Parathyroid adenoma (tissue), 2 donors: ENCODE measurements around the gene MATK.

Experiments
- H2AFZ ChIP-seq: fragments of 300-600 bp; sonication (generic); one replicate; pipeline ENCODE4 v1.7.0; 2017; ENCODE audit warnings: antibody characterized with exemption, mild to moderate bottlenecking
- H3K27ac ChIP-seq: fragments of 300-600 bp; sonication (generic); one replicate; pipeline ENCODE4 v1.7.0; 2017
- H3K27me3 ChIP-seq: fragments of 300-600 bp; sonication (generic); one replicate; pipeline ENCODE4 v1.7.0; 2017; ENCODE audit warnings: low read length; ENCODE audit not compliant: control insufficient read depth, insufficient read depth
- H3K36me3 ChIP-seq: fragments of 300-600 bp; sonication (generic); one replicate; pipeline ENCODE4 v1.7.0; 2017; ENCODE audit warnings: low read length; ENCODE audit not compliant: control insufficient read depth, insufficient read depth
- H3K4me1 ChIP-seq: fragments of 300-600 bp; sonication (generic); one replicate; pipeline ENCODE4 v1.7.0; 2017; ENCODE audit warnings: control low read depth
- H3K4me2 ChIP-seq: fragments of 300-600 bp; sonication (generic); one replicate; pipeline ENCODE4 v1.7.0; 2017; ENCODE audit warnings: low read length
- H3K4me3 ChIP-seq: fragments of 300-600 bp; sonication (generic); one replicate; pipeline ENCODE4 v1.7.0; 2017; ENCODE audit warnings: low read depth, low read length
- H3K79me2 ChIP-seq: fragments of 300-600 bp; sonication (generic); one replicate; pipeline ENCODE4 v1.7.0; 2017; ENCODE audit warnings: control low read depth
- H3K9ac ChIP-seq: fragments of 300-600 bp; sonication (generic); one replicate; pipeline ENCODE4 v1.7.0; 2017; ENCODE audit warnings: mild to moderate bottlenecking
- H3K9me3 ChIP-seq: fragments of 300-600 bp; sonication (generic); one replicate; pipeline ENCODE4 v1.7.0; 2017; ENCODE audit warnings: low read length; ENCODE audit not compliant: control insufficient read depth
- TF ChIP-seq, protein P1 (sequence below): fragments of 300-600 bp; sonication (generic); IDR thresholded peaks from one replicate; pipeline ENCODE4 v1.7.0; 2017; ENCODE audit warnings: antibody characterized with exemption, mild to moderate bottlenecking
- donor health status: primary hyperparathyroidism.

MATK gene

DNA sequence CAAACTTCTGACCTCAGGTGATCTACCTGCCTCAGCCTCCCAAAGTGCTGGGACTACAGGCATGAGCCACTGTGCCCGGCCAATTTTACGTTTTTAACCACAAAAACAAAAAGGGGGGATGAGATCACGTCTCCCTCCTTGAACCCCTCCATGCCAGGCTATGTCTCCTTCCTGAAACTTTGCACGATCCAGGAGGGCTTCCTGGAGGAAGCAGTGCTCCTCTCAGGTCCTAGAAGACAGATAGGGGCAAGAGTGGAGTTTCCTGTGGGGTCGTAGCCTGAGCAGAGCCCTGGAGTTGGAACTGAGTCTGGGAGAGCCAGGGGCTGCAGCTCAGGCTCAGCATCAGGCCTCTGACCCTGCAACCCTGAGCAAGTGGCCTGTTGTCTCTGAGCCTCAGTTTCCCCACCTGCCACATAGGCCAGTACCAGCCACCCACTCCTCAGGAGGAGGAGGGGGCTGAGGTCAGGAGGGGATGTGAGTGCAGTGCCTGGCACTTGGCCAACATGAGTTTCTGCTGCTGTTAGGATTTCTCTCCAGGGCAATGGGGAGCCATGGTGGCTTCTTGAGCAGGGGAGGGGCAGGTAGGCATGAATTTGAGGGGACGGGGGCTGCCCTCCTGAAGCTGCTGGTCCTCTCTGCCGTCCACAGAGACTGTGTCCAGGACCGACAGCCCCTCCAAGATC, 40.7 kb downstream of the MATK start:
- Histone ChIP-seq H3K4me2 (no peak overlapping the region), H3K27me3 (no peaks in the 10 kb centered on the region), H3K36me3 (no peaks in the 10 kb centered on the region), H3K27ac (no peak overlapping the region), H3K9me3 (no peaks in the 10 kb centered on the region), H3K9ac (no peak overlapping the region), H3K4me3 (no peak overlapping the region), H2AFZ (no peak overlapping the region), H3K79me2 (no peaks in the 10 kb centered on the region), H3K4me1 (no peaks in the 10 kb centered on the region)
- TF ChIP-seq, protein P1, sequence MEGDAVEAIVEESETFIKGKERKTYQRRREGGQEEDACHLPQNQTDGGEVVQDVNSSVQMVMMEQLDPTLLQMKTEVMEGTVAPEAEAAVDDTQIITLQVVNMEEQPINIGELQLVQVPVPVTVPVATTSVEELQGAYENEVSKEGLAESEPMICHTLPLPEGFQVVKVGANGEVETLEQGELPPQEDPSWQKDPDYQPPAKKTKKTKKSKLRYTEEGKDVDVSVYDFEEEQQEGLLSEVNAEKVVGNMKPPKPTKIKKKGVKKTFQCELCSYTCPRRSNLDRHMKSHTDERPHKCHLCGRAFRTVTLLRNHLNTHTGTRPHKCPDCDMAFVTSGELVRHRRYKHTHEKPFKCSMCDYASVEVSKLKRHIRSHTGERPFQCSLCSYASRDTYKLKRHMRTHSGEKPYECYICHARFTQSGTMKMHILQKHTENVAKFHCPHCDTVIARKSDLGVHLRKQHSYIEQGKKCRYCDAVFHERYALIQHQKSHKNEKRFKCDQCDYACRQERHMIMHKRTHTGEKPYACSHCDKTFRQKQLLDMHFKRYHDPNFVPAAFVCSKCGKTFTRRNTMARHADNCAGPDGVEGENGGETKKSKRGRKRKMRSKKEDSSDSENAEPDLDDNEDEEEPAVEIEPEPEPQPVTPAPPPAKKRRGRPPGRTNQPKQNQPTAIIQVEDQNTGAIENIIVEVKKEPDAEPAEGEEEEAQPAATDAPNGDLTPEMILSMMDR, result no peak

DNA sequence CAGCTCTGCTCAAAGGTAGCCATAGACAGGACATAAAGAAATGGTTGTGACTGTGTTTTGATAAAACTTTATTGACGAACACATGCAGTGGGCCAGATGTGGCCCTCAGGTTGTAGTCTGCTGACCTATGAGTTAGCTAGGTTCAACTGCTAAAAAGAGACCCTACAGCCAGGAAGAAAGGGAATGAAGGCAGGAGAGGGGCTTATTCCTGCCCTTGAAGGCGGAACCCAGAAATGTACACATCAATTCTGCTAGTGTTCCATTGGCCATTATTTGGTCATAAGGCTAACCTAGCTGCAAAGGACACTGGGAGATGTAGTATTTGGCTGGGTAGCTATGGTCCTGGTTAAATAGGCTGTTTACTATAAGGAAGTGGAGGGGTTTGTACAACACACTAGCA, 42.7 kb downstream of the MATK start:
- Histone ChIP-seq H3K4me3 (no peak overlapping the region), H3K9me3 (no peaks in the 10 kb centered on the region), H2AFZ (no peak overlapping the region), H3K9ac (no peak overlapping the region), H3K4me2 (no peak overlapping the region), H3K79me2 (no peaks in the 10 kb centered on the region), H3K4me1 (no peaks in the 10 kb centered on the region), H3K36me3 (no peaks in the 10 kb centered on the region), H3K27me3 (no peaks in the 10 kb centered on the region), H3K27ac (no peak overlapping the region)
- TF ChIP-seq, protein P1, result no peak

DNA sequence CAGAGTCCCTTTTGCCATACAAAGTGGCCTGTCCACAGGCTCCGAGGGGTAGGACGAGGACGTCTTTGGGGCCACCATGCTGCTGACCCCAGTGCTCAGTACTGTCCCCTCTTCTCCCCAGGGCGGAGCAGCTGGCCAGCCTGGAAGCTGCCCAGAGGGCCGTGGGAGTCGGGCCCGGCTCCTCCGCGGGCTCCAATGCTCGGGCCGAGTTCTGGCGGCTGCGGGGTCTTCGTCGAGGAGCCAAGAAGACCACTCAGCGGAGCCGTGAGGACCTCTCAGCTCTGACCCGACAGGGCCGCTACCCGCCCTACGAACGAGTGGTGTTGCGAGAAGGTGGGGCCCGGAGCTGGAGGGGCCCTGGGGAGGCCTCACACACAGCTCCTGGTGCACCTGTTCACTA, 45.8 kb downstream of the MATK start:
- no peak overlapping the region for H2AFZ ChIP-seq
- H3K27ac ChIP-seq, result no peak overlapping the region
- H3K4me1 ChIP-seq, result no peaks in the 10 kb centered on the region
- H3K27me3 ChIP-seq, result no peaks in the 10 kb centered on the region
- no peak overlapping the region for H3K4me2 ChIP-seq
- no peak overlapping the region for H3K9ac ChIP-seq
- H3K4me3 ChIP-seq, result no peak overlapping the region
- H3K79me2 ChIP-seq, result no peaks in the 10 kb centered on the region
- TF ChIP-seq, protein P1, result no peak
- no peaks in the 10 kb centered on the region for H3K9me3 ChIP-seq
- no peaks in the 10 kb centered on the region for H3K36me3 ChIP-seq

DNA sequence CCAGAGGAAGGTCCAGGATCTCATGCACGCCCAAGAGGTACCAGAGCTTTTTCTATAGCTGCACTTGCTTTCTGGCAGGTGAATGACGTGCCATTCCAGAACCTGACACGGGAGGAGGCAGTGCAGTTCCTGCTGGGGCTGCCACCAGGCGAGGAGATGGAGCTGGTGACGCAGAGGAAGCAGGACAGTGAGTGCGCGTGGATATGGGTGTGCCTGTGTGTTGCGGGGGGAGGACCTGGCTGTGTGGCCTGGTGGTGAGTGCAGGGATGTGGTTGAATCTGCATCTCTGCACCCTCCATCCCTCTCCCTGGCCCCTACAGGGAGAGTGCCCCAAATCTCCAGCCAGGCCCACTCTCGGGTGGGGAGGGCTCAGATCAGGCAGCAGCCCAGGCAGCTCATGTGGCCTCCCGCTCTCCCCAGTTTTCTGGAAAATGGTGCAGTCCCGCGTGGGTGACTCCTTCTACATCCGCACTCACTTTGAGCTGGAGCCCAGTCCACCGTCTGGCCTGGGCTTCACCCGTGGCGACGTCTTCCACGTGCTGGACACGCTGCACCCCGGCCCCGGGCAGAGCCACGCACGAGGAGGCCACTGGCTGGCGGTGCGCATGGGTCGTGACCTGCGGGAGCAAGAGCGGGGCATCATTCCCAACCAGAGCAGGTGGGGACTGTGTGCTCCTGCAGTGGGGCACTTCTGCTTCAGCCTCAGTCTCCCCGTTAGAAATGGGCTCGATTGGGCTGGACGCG, 47.5 kb downstream of the MATK start:
- Histone ChIP-seq H3K4me3 (no peak overlapping the region), H3K4me1 (no peaks in the 10 kb centered on the region), H3K27me3 (no peaks in the 10 kb centered on the region), H3K9ac (no peak overlapping the region), H3K9me3 (no peaks in the 10 kb centered on the region), H3K4me2 (no peak overlapping the region), H3K27ac (no peak overlapping the region), H3K36me3 (no peaks in the 10 kb centered on the region), H3K79me2 (no peaks in the 10 kb centered on the region), H2AFZ (no peak overlapping the region)
- TF ChIP-seq, protein P1, result no peak
